HG02943 (cell line): ENCODE data around the gene SSBP1.
"Not testable (repeated sequence)": the region's sequence is repeated elsewhere in the genome, so short reads cannot be mapped to it uniquely, and the experiment has no call there.

Experiments used
- ATAC-seq: cut with Tn5 transposase; IDR thresholded peaks from one replicate; pipeline ENCODE4 v1.9.1; 2021; ENCODE audit warnings: mild to moderate bottlenecking, low read depth, moderate library complexity; ENCODE audit not compliant: unreplicated experiment

SSBP1 gene

GRCh38 chr7:141737836-141738591 lies at the start of gene SSBP1:
SSBP1 (plus strand) TSS chr7:141738358; CDS start chr7:141739167, 809 bp downstream.
- ATAC-seq, result peak; percentile 86

GRCh38 chr7:141689072-141689825 lies 48.9 kb upstream of the SSBP1 start:
- ATAC-seq, result not testable (repeated sequence)

- no peak for ATAC-seq
Observed at GRCh38 chr7:141691540-141691939, 46.6 kb upstream of the SSBP1 start.

- ATAC-seq, result no peak
Observed at GRCh38 chr7:141691961-141692360, 46.2 kb upstream of the SSBP1 start.

- no peak for ATAC-seq
Observed at GRCh38 chr7:141693082-141693481, 45.1 kb upstream of the SSBP1 start.

GRCh38 chr7:141695803-141696289 lies 42.3 kb upstream of the SSBP1 start:
- ATAC-seq, result no peak

GRCh38 chr7:141696348-141696747 lies 41.8 kb upstream of the SSBP1 start:
- ATAC-seq, result no peak

GRCh38 chr7:141697211-141697871 lies 40.8 kb upstream of the SSBP1 start:
- no peak for ATAC-seq

- ATAC-seq, result no peak
Observed at GRCh38 chr7:141698247-141699015, 39.7 kb upstream of the SSBP1 start.

GRCh38 chr7:141699860-141700259 lies 38.3 kb upstream of the SSBP1 start:
- no peak for ATAC-seq

GRCh38 chr7:141700296-141700847 lies 37.8 kb upstream of the SSBP1 start:
- ATAC-seq, result no peak

- no peak for ATAC-seq
Observed at GRCh38 chr7:141700848-141701371, 37.2 kb upstream of the SSBP1 start.

GRCh38 chr7:141701489-141702046 lies 36.6 kb upstream of the SSBP1 start:
- peak; percentile 83 for ATAC-seq

- peak; percentile 60 for ATAC-seq
Observed at GRCh38 chr7:141702047-141702567, 36.1 kb upstream of the SSBP1 start, which contains the start of gene DENND11. DENND11 (minus strand) TSS chr7:141702166; CDS start chr7:141702153, 13 bp downstream.

GRCh38 chr7:141702892-141703291 lies 35.3 kb upstream of the SSBP1 start:
- no peak for ATAC-seq

- no peak for ATAC-seq
Observed at GRCh38 chr7:141704112-141704511, 34.0 kb upstream of the SSBP1 start.

GRCh38 chr7:141704741-141705140 lies 33.4 kb upstream of the SSBP1 start:
- no peak for ATAC-seq

GRCh38 chr7:141706239-141707064 lies 31.7 kb upstream of the SSBP1 start:
- ATAC-seq, result no peak
